Measurements from ENCODE around the gene GASK1B.

GASK1B gene

GRCh38 chr4:158182736-158183135, 9.9 kb upstream of the GASK1B start:
- no peak for TF ChIP-seq CTCF (IDR thresholded peaks at IDR 0.05; ENCODE audit: low read length)
- no peaks in the 10 kb centered on the region for H3K79me2 ChIP-seq (ENCODE audit: insufficient read depth, low read length)
- no peaks in the 10 kb centered on the region for H4K20me1 ChIP-seq (ENCODE audit: insufficient read depth, low read length)
- H3K4me2 ChIP-seq (ENCODE audit: low read length) = no peak overlapping the region
- H3F3A ChIP-seq (ENCODE audit: insufficient read depth, low read length) = no peaks in the 10 kb centered on the region
- no peaks in the 10 kb centered on the region for H3K9me2 ChIP-seq (ENCODE audit: low read depth, low read length)
- H3K36me3 ChIP-seq (ENCODE audit: insufficient read depth, low read length) = no peaks in the 10 kb centered on the region
- no peaks in the 10 kb centered on the region for H3K9me3 ChIP-seq (ENCODE audit: low read length)
- H2AFZ ChIP-seq (ENCODE audit: low read length) = no peak overlapping the region
- no peak overlapping the region for H3K27ac ChIP-seq (ENCODE audit: low read depth, low read length, poor library complexity, severe bottlenecking)
- no peaks in the 10 kb centered on the region for H3K27me3 ChIP-seq (ENCODE audit: insufficient read depth, low read length)
- H3K4me3 ChIP-seq (ENCODE audit: low read depth, low read length, poor library complexity, severe bottlenecking) = no peak overlapping the region
- no peak overlapping the region for H3K9ac ChIP-seq (ENCODE audit: low read length)
- no peaks in the 10 kb centered on the region for H3K4me1 ChIP-seq (ENCODE audit: insufficient read depth, low read length, severe bottlenecking)

GRCh38 chr4:158181906-158182305, 9.1 kb upstream of the GASK1B start:
- no peak overlapping the region for H3K27ac ChIP-seq (ENCODE audit: low read depth, low read length, poor library complexity, severe bottlenecking)
- no peaks in the 10 kb centered on the region for H3K4me1 ChIP-seq (ENCODE audit: insufficient read depth, low read length, severe bottlenecking)
- H3F3A ChIP-seq (ENCODE audit: insufficient read depth, low read length) = no peaks in the 10 kb centered on the region
- no peak overlapping the region for H3K4me2 ChIP-seq (ENCODE audit: low read length)
- no peaks in the 10 kb centered on the region for H4K20me1 ChIP-seq (ENCODE audit: insufficient read depth, low read length)
- no peak overlapping the region for H3K4me3 ChIP-seq (ENCODE audit: low read depth, low read length, poor library complexity, severe bottlenecking)
- TF ChIP-seq CTCF (IDR thresholded peaks at IDR 0.05; ENCODE audit: low read length) = no peak
- TF ChIP-seq EZH2 (IDR thresholded peaks at IDR 0.05; ENCODE audit: borderline replicate concordance, low read length) = no peak
- no peaks in the 10 kb centered on the region for H3K36me3 ChIP-seq (ENCODE audit: insufficient read depth, low read length)
- H3K9ac ChIP-seq (ENCODE audit: low read length) = no peak overlapping the region
- no peaks in the 10 kb centered on the region for H3K27me3 ChIP-seq (ENCODE audit: insufficient read depth, low read length)
- no peaks in the 10 kb centered on the region for H3K9me2 ChIP-seq (ENCODE audit: low read depth, low read length)
- no peak overlapping the region for H2AFZ ChIP-seq (ENCODE audit: low read length)
- H3K9me3 ChIP-seq (ENCODE audit: low read length) = no peaks in the 10 kb centered on the region
- no peaks in the 10 kb centered on the region for H3K79me2 ChIP-seq (ENCODE audit: insufficient read depth, low read length)

- Histone ChIP-seq H3K27ac (ENCODE audit: low read depth, low read length, poor library complexity, severe bottlenecking) (no peak overlapping the region), H3K27me3 (ENCODE audit: insufficient read depth, low read length) (no peaks in the 10 kb centered on the region), H3K36me3 (ENCODE audit: insufficient read depth, low read length) (no peaks in the 10 kb centered on the region), H3K79me2 (ENCODE audit: insufficient read depth, low read length) (no peaks in the 10 kb centered on the region), H3K4me1 (ENCODE audit: insufficient read depth, low read length, severe bottlenecking) (no peaks in the 10 kb centered on the region), H3K9ac (ENCODE audit: low read length) (no peak overlapping the region), H3K4me3 (ENCODE audit: low read depth, low read length, poor library complexity, severe bottlenecking) (no peak overlapping the region), H2AFZ (ENCODE audit: low read length) (no peak overlapping the region), H3K9me3 (ENCODE audit: low read length) (no peaks in the 10 kb centered on the region), H3K9me2 (ENCODE audit: low read depth, low read length) (no peaks in the 10 kb centered on the region), H3F3A (ENCODE audit: insufficient read depth, low read length) (no peaks in the 10 kb centered on the region), H3K4me2 (ENCODE audit: low read length) (no peak overlapping the region), H4K20me1 (ENCODE audit: insufficient read depth, low read length) (no peaks in the 10 kb centered on the region)
- TF ChIP-seq EZH2 (IDR thresholded peaks at IDR 0.05; ENCODE audit: borderline replicate concordance, low read length) = no peak
- TF ChIP-seq CTCF (IDR thresholded peaks at IDR 0.05; ENCODE audit: low read length) = no peak
Observed at GRCh38 chr4:158179465-158179864, 6.6 kb upstream of the GASK1B start.
